Mesenchymal stem cell (in vitro differentiated cells and primary cell): ENCODE data around the gene TEAD1.

Experiments used
- DNase-seq: peaks from one replicate; pipeline ENCODE4 v3.0.0-alpha.2; 2013
- H2AFZ ChIP-seq: one replicate; pipeline ENCODE4 v1.6.1; 2013; ENCODE audit warnings: low read depth, mild to moderate bottlenecking, control low read depth, inconsistent platforms, low read length, moderate library complexity
- H2AK5ac ChIP-seq: 2 replicates; pipeline ENCODE4 v1.6.1; 2013; ENCODE audit warnings: low read length, moderate library complexity, mild to moderate bottlenecking, inconsistent platforms; ENCODE audit not compliant: severe bottlenecking
- H2BK120ac ChIP-seq: one replicate; pipeline ENCODE4 v1.6.1; 2013; ENCODE audit warnings: low read depth, mild to moderate bottlenecking, inconsistent platforms, low read length, moderate library complexity
- H2BK12ac ChIP-seq, 2 experiments: one replicate each; pipeline ENCODE4 v1.6.1; 2013; ENCODE audit warnings: inconsistent platforms in 2 of 2, low read length in 2 of 2, mild to moderate bottlenecking in 2 of 2, moderate library complexity in 2 of 2, control low read depth in 1 of 2
- H2BK15ac ChIP-seq: one replicate; pipeline ENCODE4 v1.6.1; 2013; ENCODE audit warnings: mild to moderate bottlenecking, low read depth, inconsistent platforms; ENCODE audit not compliant: poor library complexity, severe bottlenecking
- H2BK5ac ChIP-seq: 2 replicates; pipeline ENCODE4 v1.6.1; 2013; ENCODE audit warnings: low read depth, mild to moderate bottlenecking, low read length, control low read depth, inconsistent platforms; ENCODE audit not compliant: poor library complexity, severe bottlenecking
- H3K14ac ChIP-seq, 2 experiments: one replicate each; pipeline ENCODE4 v1.6.1; 2013; ENCODE audit warnings: inconsistent platforms in 2 of 2, low read length in 2 of 2, control low read depth in 1 of 2, mild to moderate bottlenecking in 1 of 2, moderate library complexity in 1 of 2
- H3K18ac ChIP-seq, 2 experiments: one replicate each; pipeline ENCODE4 v1.6.1; 2013; ENCODE audit warnings: inconsistent platforms in 2 of 2, low read length in 2 of 2, control low read depth in 1 of 2, low read depth in 1 of 2, mild to moderate bottlenecking in 1 of 2
- H3K23ac ChIP-seq, 2 experiments: one replicate each; pipeline ENCODE4 v1.6.1; 2013; ENCODE audit warnings: inconsistent platforms in 2 of 2, low read length in 2 of 2, mild to moderate bottlenecking in 2 of 2, moderate library complexity in 2 of 2, control low read depth in 1 of 2
- H3K27ac ChIP-seq: 2 replicates; pipeline ENCODE4 v1.5.1; 2013; ENCODE audit warnings: mild to moderate bottlenecking, moderate library complexity, low read length, control low read depth, inconsistent platforms; ENCODE audit not compliant: poor library complexity, severe bottlenecking
- H3K27me3 ChIP-seq, 2 experiments: 2 replicates each; pipeline versions ENCODE4 v1.6.1 to v1.7.0; 2013; ENCODE audit warnings: low read length in 2 of 2, mild to moderate bottlenecking in 2 of 2, moderate library complexity in 2 of 2, control low read depth in 1 of 2, inconsistent platforms in 1 of 2; ENCODE audit not compliant: control insufficient read depth in 1 of 2, insufficient read depth in 1 of 2
- H3K36me3 ChIP-seq, 2 experiments: 2 replicates each; pipeline versions ENCODE4 v1.6.1 to v1.7.0; 2013; ENCODE audit warnings: low read length in 2 of 2, control low read depth in 1 of 2, inconsistent platforms in 1 of 2, low read depth in 1 of 2, mild to moderate bottlenecking in 1 of 2; ENCODE audit not compliant: insufficient read depth in 2 of 2, control insufficient read depth in 1 of 2
- H3K4ac ChIP-seq, 2 experiments: one replicate each; pipeline ENCODE4 v1.6.1; 2013; ENCODE audit warnings: inconsistent platforms in 2 of 2, low read length in 2 of 2, mild to moderate bottlenecking in 2 of 2, moderate library complexity in 2 of 2, control low read depth in 1 of 2, low read depth in 1 of 2
- H3K4me1 ChIP-seq: 2 replicates; pipeline ENCODE4 v1.6.1; 2013; ENCODE audit warnings: low read depth, low read length, control low read depth; ENCODE audit not compliant: control insufficient read depth, insufficient read depth
- H3K4me2 ChIP-seq: 2 replicates; pipeline ENCODE4 v1.6.1; 2013; ENCODE audit warnings: low read length, mild to moderate bottlenecking, inconsistent platforms; ENCODE audit not compliant: poor library complexity, severe bottlenecking
- H3K4me3 ChIP-seq, 2 experiments: 2 replicates each; pipeline versions ENCODE4 v1.5.1 to v1.7.0; 2013; ENCODE audit warnings: low read length in 2 of 2, mild to moderate bottlenecking in 2 of 2, control low read depth in 1 of 2, low read depth in 1 of 2; ENCODE audit not compliant: insufficient read depth in 1 of 2
- H3K79me1 ChIP-seq: replicated peaks from 2 replicates; pipeline ENCODE4 v1.6.1; 2013; ENCODE audit warnings: mild to moderate bottlenecking, control low read depth, low read length, inconsistent platforms; ENCODE audit not compliant: poor library complexity, severe bottlenecking
- H3K9ac ChIP-seq: 2 replicates; pipeline ENCODE4 v1.7.0; 2013; ENCODE audit warnings: mild to moderate bottlenecking, low read length, moderate library complexity
- H3K9me3 ChIP-seq: 2 replicates; pipeline ENCODE4 v1.7.0; 2013; ENCODE audit warnings: mild to moderate bottlenecking, low read length; ENCODE audit not compliant: control insufficient read depth
- H4K8ac ChIP-seq: one replicate; pipeline ENCODE4 v1.6.1; 2013; ENCODE audit warnings: inconsistent platforms, mild to moderate bottlenecking, low read length, moderate library complexity
- H4K91ac ChIP-seq: one replicate; pipeline ENCODE4 v1.6.1; 2013; ENCODE audit warnings: mild to moderate bottlenecking, low read length, inconsistent platforms
- WGBS: methylation state at CpG from one replicate; pipeline ENCODE4 v1.1.7; 2013; ENCODE audit warnings: mixed read lengths; 5-methylcytosine and 5-hydroxymethylcytosine counted together

Gene TEAD1

GRCh38 chr11:12880327-12880726, 206.1 kb downstream of the TEAD1 start:
- no peak for DNase-seq
- H3K9me3 ChIP-seq, result no peaks in the 10 kb centered on the region
- peaks cover 52 to 66% of the 10 kb centered on the region in 2 experiments for H3K36me3 ChIP-seq
- no peak overlapping the region for H2AK5ac ChIP-seq
- H3K9ac ChIP-seq, result no peak overlapping the region
- no peak overlapping the region for H2BK120ac ChIP-seq
- H4K8ac ChIP-seq, result no peak overlapping the region
- H3K4me2 ChIP-seq, result no peak overlapping the region
- 97% methylated on average over 6 of the region's 6 CpGs for WGBS
- H3K27ac ChIP-seq, result no peak overlapping the region
- peaks cover 2% of the 10 kb centered on the region for H3K4me1 ChIP-seq
- no peak overlapping the region for H2BK5ac ChIP-seq
- no peak overlapping the region for H2AFZ ChIP-seq
- no peak overlapping the region for H4K91ac ChIP-seq
- H3K27me3 ChIP-seq, result no peaks in the 10 kb centered on the region
- peaks cover 58% of the 10 kb centered on the region for H3K79me1 ChIP-seq
- H2BK15ac ChIP-seq, result no peak overlapping the region
- H3K18ac ChIP-seq, result no peak overlapping the region
- no peak overlapping the region for H3K4me3 ChIP-seq
- H3K23ac ChIP-seq, result no peak overlapping the region
- H2BK12ac ChIP-seq, result peak overlapping the region in 1 of 2 experiments; percentile 15
- H3K14ac ChIP-seq, result no peak overlapping the region
- H3K4ac ChIP-seq, result no peak overlapping the region

DNA sequence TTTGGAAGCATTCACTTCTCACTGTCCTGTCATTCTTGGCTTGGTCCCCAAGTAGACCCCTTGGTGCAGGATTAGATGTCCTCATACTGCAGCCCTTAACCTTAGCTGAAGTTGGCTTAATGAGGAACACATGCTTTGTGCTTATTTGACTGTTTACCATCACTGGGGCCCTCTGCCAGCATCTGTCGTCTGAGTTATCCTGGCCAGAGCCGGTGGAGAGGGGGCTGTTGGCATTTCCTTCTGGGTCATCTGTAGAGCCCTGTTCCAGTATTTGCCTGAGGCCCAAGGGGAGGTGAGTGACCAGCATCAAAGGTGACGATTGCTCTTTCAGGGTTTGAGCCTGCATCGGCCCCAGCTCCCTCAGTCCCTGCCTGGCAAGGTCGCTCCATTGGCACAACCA, 208.4 kb downstream of the TEAD1 start:
- Histone ChIP-seq H2BK5ac (no peak overlapping the region), H3K23ac (no peak overlapping the region), H2BK120ac (no peak overlapping the region), H3K4me2 (no peak overlapping the region), H3K4ac (no peak overlapping the region), H2BK15ac (no peak overlapping the region), H2BK12ac (no peak overlapping the region), H3K4me1 (peaks cover 2% of the 10 kb centered on the region), H3K14ac (no peak overlapping the region), H3K9ac (no peak overlapping the region), H4K91ac (no peak overlapping the region), H3K27ac (no peak overlapping the region), H3K36me3 (peaks cover 50 to 86% of the 10 kb centered on the region in 2 experiments), H3K9me3 (no peaks in the 10 kb centered on the region), H3K27me3 (no peaks in the 10 kb centered on the region), H4K8ac (peak overlapping the region; percentile 56), H3K79me1 (peaks cover 52% of the 10 kb centered on the region), H2AFZ (no peak overlapping the region), H2AK5ac (no peak overlapping the region), H3K4me3 (no peak overlapping the region), H3K18ac (no peak overlapping the region)
- no peak for DNase-seq
- WGBS, result 94% methylated on average over 5 of the region's 5 CpGs

- Histone ChIP-seq H2BK5ac (no peak overlapping the region), H3K4me3 (no peak overlapping the region), H3K4ac (no peak overlapping the region), H3K23ac (no peak overlapping the region), H3K9ac (no peak overlapping the region), H3K4me1 (peaks cover 5% of the 10 kb centered on the region), H3K79me1 (peaks cover 42% of the 10 kb centered on the region), H3K9me3 (no peaks in the 10 kb centered on the region), H3K27me3 (no peaks in the 10 kb centered on the region), H3K4me2 (no peak overlapping the region), H2AFZ (no peak overlapping the region), H3K27ac (no peak overlapping the region), H3K14ac (no peak overlapping the region), H3K36me3 (peaks cover 45 to 76% of the 10 kb centered on the region in 2 experiments), H4K8ac (no peak overlapping the region), H2AK5ac (no peak overlapping the region), H2BK12ac (no peak overlapping the region), H2BK120ac (no peak overlapping the region), H2BK15ac (no peak overlapping the region), H3K18ac (no peak overlapping the region), H4K91ac (no peak overlapping the region)
- WGBS, result 88% methylated on average over 4 of the region's 5 CpGs
- peak; percentile 81 for DNase-seq
Measured at GRCh38 chr11:12884751-12885318, 210.6 kb downstream of the TEAD1 start.

DNA sequence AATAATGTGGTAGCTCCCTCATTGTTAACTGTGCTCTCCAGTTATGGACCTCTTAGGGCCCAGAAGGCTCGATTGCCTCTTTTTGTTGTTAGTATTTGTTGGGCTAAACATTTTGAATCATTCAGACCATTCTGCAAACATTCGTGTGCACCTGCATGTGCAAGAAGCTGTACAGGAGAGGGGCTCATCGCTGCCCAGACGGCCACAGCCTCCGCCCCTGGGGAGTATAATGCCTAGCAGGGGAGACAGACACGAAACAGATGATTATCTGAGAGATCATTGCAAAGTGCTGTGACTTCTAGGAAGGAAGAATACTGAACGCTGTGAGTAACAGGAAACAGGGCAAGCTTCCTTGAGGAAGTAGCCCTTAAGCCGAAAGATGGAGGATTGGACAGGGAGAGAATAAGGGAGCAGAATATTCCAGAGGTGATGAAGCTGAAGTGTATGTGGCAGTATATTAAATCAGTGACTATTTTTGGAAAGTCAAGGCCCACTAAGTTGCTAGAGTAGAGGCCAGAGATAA, 211.6 kb downstream of the TEAD1 start:
- no peak overlapping the region for H3K4ac ChIP-seq
- no peak overlapping the region for H2BK12ac ChIP-seq
- H2AFZ ChIP-seq, result no peak overlapping the region
- H4K91ac ChIP-seq, result no peak overlapping the region
- no peak overlapping the region for H3K4me2 ChIP-seq
- H3K9ac ChIP-seq, result no peak overlapping the region
- no peak overlapping the region for H2AK5ac ChIP-seq
- H3K27ac ChIP-seq, result no peak overlapping the region
- no peak for DNase-seq
- peak overlapping the region; percentile 7 for H4K8ac ChIP-seq
- peaks cover 6% of the 10 kb centered on the region for H3K4me1 ChIP-seq
- no peak overlapping the region for H3K14ac ChIP-seq
- H3K27me3 ChIP-seq, result no peaks in the 10 kb centered on the region
- no peak overlapping the region for H3K23ac ChIP-seq
- H3K4me3 ChIP-seq, result no peak overlapping the region
- H3K79me1 ChIP-seq, result peaks cover 35% of the 10 kb centered on the region
- no peak overlapping the region for H2BK5ac ChIP-seq
- no peak overlapping the region for H3K18ac ChIP-seq
- peaks cover 39 to 72% of the 10 kb centered on the region in 2 experiments for H3K36me3 ChIP-seq
- H2BK120ac ChIP-seq, result no peak overlapping the region
- 91% methylated on average over 8 of the region's 8 CpGs for WGBS
- H3K9me3 ChIP-seq, result no peaks in the 10 kb centered on the region
- no peak overlapping the region for H2BK15ac ChIP-seq
